GM12801 (cell line): ENCODE data around the gene RAB9B.

ENCODE experiments used
- CTCF ChIP-seq: IDR thresholded peaks from one replicate; pipeline ENCODE4 v1.5.1; 2011; ENCODE audit warnings: control low read depth; ENCODE audit not compliant: insufficient read length; ENCODE audit errors: extremely low read depth

The RAB9B gene

GRCh38 chrX:103789004-103789403 lies 43.1 kb downstream of the RAB9B start:
- TF ChIP-seq CTCF, result no peak

- TF ChIP-seq CTCF, result no peak
Observed at GRCh38 chrX:103783971-103784370, 48.1 kb downstream of the RAB9B start.

- no peak for TF ChIP-seq CTCF
Observed at GRCh38 chrX:103783196-103783595, 48.9 kb downstream of the RAB9B start.

- TF ChIP-seq CTCF, result no peak
Observed at GRCh38 chrX:103782640-103783039, 49.4 kb downstream of the RAB9B start.

GRCh38 chrX:103781706-103782105 lies 50.4 kb downstream of the RAB9B start:
- no peak for TF ChIP-seq CTCF

GRCh38 chrX:103781062-103781402 lies 51.0 kb downstream of the RAB9B start:
- TF ChIP-seq CTCF, result no peak

- no peak for TF ChIP-seq CTCF
Observed at GRCh38 chrX:103780336-103781061, 51.6 kb downstream of the RAB9B start.
